Keratinocyte (primary cell): ENCODE measurements around the gene ERG. TPM values are rescaled to one million over a fixed set of nuclear protein-coding genes. Genes with fewer than 3 reads are reported as not detected.

Experiments used
- DNase-seq: peaks from one replicate; pipeline ENCODE4 v3.0.0-alpha.2; 2011; ENCODE audit warnings: low read depth, missing footprints, low spot score
- FAIRE-seq: peaks from 2 replicates; lab custom pipeline; 2011; peaks lifted over from hg19 to GRCh38; lab: Jason Lieb, UNC
- H2AFZ ChIP-seq: 2 replicates; pipeline ENCODE4 v1.6.0; 2012; ENCODE audit warnings: low read length, control low read depth, inconsistent platforms; ENCODE audit not compliant: control insufficient read depth
- H3K27ac ChIP-seq: 2 replicates; pipeline ENCODE4 v1.5.1; 2011; ENCODE audit warnings: low read length; ENCODE audit not compliant: control insufficient read depth, insufficient read depth
- H3K27me3 ChIP-seq: 3 replicates; pipeline ENCODE4 v1.6.0; 2011; ENCODE audit warnings: low read length; ENCODE audit not compliant: control insufficient read depth, insufficient read depth; ENCODE audit errors: extremely low read depth
- H3K36me3 ChIP-seq, 2 experiments: 2 replicates in 1 of 2; 3 replicates in 1 of 2; pipeline ENCODE4 v1.5.1; 2011; ENCODE audit warnings: low read length in 2 of 2, mild to moderate bottlenecking in 1 of 2; ENCODE audit not compliant: control insufficient read depth in 2 of 2, insufficient read depth in 2 of 2; ENCODE audit errors: extremely low read depth in 1 of 2
- H3K4me1 ChIP-seq: 3 replicates; pipeline ENCODE4 v1.5.1; 2011; ENCODE audit warnings: low read length; ENCODE audit not compliant: control insufficient read depth, insufficient read depth; ENCODE audit errors: extremely low read depth
- H3K4me2 ChIP-seq: 3 replicates; pipeline ENCODE4 v1.6.0; 2011; ENCODE audit warnings: low read depth, low read length; ENCODE audit not compliant: control insufficient read depth, insufficient read depth; ENCODE audit errors: extremely low read depth
- H3K4me3 ChIP-seq, 3 experiments: fragments of 200-600 bp in 1 of 3; sonication (generic) in 1 of 3; 2 replicates in 2 of 3; 3 replicates in 1 of 3; pipeline ENCODE4 v1.5.1; 2011 to 2016; ENCODE audit warnings: low read length in 3 of 3, mild to moderate bottlenecking in 3 of 3, control low read depth in 2 of 3, inconsistent platforms in 1 of 3, low read depth in 1 of 3, mixed read lengths in 1 of 3, mixed run types in 1 of 3, moderate library complexity in 1 of 3; ENCODE audit not compliant: control insufficient read depth in 2 of 3, insufficient read depth in 2 of 3; ENCODE audit errors: extremely low read depth in 1 of 3
- H3K79me2 ChIP-seq: 2 replicates; pipeline ENCODE4 v1.6.0; 2012; ENCODE audit warnings: low read length; ENCODE audit not compliant: control insufficient read depth, insufficient read depth
- H3K9ac ChIP-seq: 3 replicates; pipeline ENCODE4 v1.6.0; 2011; ENCODE audit warnings: low read length; ENCODE audit not compliant: control insufficient read depth, insufficient read depth; ENCODE audit errors: extremely low read depth
- H3K9me1 ChIP-seq: 3 replicates; pipeline ENCODE4 v1.6.0; 2011; ENCODE audit warnings: low read length; ENCODE audit not compliant: control insufficient read depth, insufficient read depth; ENCODE audit errors: extremely low read depth
- H3K9me3 ChIP-seq: 2 replicates; pipeline ENCODE4 v1.5.1; 2012; ENCODE audit warnings: low read depth, low read length; ENCODE audit not compliant: control insufficient read depth
- H4K20me1 ChIP-seq: 3 replicates; pipeline ENCODE4 v1.6.0; 2011; ENCODE audit warnings: low read length; ENCODE audit not compliant: control insufficient read depth, insufficient read depth; ENCODE audit errors: extremely low read depth
- EZH2 ChIP-seq: IDR thresholded peaks from one replicate; pipeline ENCODE4 v1.6.1; 2012; ENCODE audit warnings: inconsistent platforms, mild to moderate bottlenecking, low read length, moderate library complexity
- dilution Hi-C: fragments of 300-500 bp; cut with MboI; formaldehyde crosslinking; loops from one replicate; pipeline ENCODE4 v1.7.0; 2020; ENCODE audit warnings: low sequenced_read_pairs; ENCODE audit not compliant: extremely low pct_ligation_motif_present
- polyA plus RNA-seq, 5 experiments: library from polyadenylated mRNA; depleted of rRNA in 3 of 5; stranded (reverse) in 3 of 5; stranded (forward) in 1 of 5; unstranded in 1 of 5; fragments of >200 nt; gene quantifications; 1 replicate in 1 of 5; 2 replicates in 3 of 5; 3 replicates in 1 of 5; pipeline versions ENCODE4 v1.2.1 to v1.2.3, GENCODE V29; 2011 to 2012; ENCODE audit warnings: missing spikeins in 2 of 5, low read depth in 1 of 5, low replicate concordance in 1 of 5
- TF ChIP-seq, protein P1 (sequence below), 3 experiments: IDR thresholded peaks in 1 of 3; conservative IDR thresholded peaks in 1 of 3; optimal IDR thresholded peaks in 1 of 3; 2 replicates in 2 of 3; 3 replicates in 1 of 3; pipeline versions ENCODE3 to v1.5.1; 2011; ENCODE audit warnings: low read length in 3 of 3, mild to moderate bottlenecking in 3 of 3, moderate library complexity in 2 of 3, control low read depth in 1 of 3, inconsistent platforms in 1 of 3; ENCODE audit not compliant: insufficient read depth in 2 of 3; ENCODE audit errors: extremely low read depth in 1 of 3

The ERG gene
- polyA plus RNA-seq, 1 donor (not counting 4 experiments of a cell fraction or from before 2014, with no cell fraction given): 0.08 TPM

DNA sequence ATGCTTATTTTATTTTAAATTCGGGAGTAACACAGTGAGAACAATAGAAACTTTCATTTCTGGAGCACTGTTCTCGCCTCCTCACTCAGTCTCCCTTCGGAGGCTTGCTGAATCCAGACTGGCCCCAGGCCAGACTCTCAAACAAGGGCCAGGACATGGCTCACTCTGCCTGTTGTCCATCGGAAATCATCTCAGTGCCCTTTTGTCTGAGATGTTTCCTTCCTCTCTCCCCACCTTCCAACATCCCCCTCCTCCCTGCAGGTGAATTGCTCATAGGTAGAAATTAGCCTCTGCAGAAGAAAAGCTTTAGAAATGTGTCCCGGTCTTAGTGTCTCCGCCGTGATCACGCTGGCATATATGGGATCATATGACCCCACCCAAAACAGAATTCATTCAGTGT lies 55.2 kb downstream of the ERG start:
- no peak overlapping the region for H3K4me3 ChIP-seq
- peaks cover 6% of the 10 kb centered on the region for H3K4me1 ChIP-seq
- no peaks in the 10 kb centered on the region for H3K9me3 ChIP-seq
- no peaks in the 10 kb centered on the region for H3K36me3 ChIP-seq
- TF ChIP-seq EZH2: no peak
- TF ChIP-seq, protein P1, sequence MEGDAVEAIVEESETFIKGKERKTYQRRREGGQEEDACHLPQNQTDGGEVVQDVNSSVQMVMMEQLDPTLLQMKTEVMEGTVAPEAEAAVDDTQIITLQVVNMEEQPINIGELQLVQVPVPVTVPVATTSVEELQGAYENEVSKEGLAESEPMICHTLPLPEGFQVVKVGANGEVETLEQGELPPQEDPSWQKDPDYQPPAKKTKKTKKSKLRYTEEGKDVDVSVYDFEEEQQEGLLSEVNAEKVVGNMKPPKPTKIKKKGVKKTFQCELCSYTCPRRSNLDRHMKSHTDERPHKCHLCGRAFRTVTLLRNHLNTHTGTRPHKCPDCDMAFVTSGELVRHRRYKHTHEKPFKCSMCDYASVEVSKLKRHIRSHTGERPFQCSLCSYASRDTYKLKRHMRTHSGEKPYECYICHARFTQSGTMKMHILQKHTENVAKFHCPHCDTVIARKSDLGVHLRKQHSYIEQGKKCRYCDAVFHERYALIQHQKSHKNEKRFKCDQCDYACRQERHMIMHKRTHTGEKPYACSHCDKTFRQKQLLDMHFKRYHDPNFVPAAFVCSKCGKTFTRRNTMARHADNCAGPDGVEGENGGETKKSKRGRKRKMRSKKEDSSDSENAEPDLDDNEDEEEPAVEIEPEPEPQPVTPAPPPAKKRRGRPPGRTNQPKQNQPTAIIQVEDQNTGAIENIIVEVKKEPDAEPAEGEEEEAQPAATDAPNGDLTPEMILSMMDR (optimal IDR thresholded peaks at IDR 0.05 in 1 of 3, IDR thresholded peaks at IDR 0.05 in 1 of 3, conservative IDR thresholded peaks at IDR 0.05 in 1 of 3; ENCODE audit: extremely low read depth in 1 of 3, insufficient read depth in 2 of 3, low read length in 3 of 3): no peak
- H3K4me2 ChIP-seq: no peak overlapping the region
- no peak overlapping the region for H3K9ac ChIP-seq
- dilution Hi-C loops: no loop called here
- H3K9me1 ChIP-seq: no peaks in the 10 kb centered on the region
- H3K79me2 ChIP-seq: no peaks in the 10 kb centered on the region
- H3K27ac ChIP-seq: no peak overlapping the region
- no peaks in the 10 kb centered on the region for H3K27me3 ChIP-seq
- H2AFZ ChIP-seq: no peak overlapping the region
- H4K20me1 ChIP-seq: no peaks in the 10 kb centered on the region
- DNase-seq (no peak), FAIRE-seq (no peak)

DNA sequence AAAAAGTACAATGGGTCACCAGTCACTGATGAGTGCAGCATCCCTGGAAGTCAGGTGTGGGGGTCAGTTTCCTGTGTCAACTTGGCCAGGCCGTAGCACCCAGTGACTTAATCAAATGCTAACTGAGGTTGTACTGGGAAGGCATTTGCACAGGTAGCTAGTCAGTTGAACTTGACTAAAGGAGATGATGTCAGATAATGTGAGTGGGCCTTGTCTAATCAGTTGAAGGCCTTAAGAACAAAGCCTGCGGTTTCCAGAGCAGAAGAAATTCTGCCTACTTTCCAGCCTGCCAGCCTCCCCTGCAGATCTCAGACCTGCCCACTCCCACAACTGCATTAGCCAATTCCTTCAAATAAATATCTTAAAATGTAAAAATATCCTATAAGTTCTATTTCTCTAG lies 57.1 kb downstream of the ERG start:
- FAIRE-seq (no peak), DNase-seq (no peak)
- Histone ChIP-seq H3K79me2 (no peaks in the 10 kb centered on the region), H3K27me3 (no peaks in the 10 kb centered on the region), H2AFZ (no peak overlapping the region), H3K9me1 (no peaks in the 10 kb centered on the region), H3K9me3 (no peaks in the 10 kb centered on the region), H4K20me1 (no peaks in the 10 kb centered on the region), H3K27ac (no peak overlapping the region), H3K36me3 (no peaks in the 10 kb centered on the region), H3K4me1 (peaks cover 6% of the 10 kb centered on the region), H3K9ac (no peak overlapping the region), H3K4me3 (no peak overlapping the region), H3K4me2 (no peak overlapping the region)
- dilution Hi-C loops: no loop called here
- no peak for TF ChIP-seq EZH2
- TF ChIP-seq, protein P1 (optimal IDR thresholded peaks at IDR 0.05 in 1 of 3, IDR thresholded peaks at IDR 0.05 in 1 of 3, conservative IDR thresholded peaks at IDR 0.05 in 1 of 3; ENCODE audit: extremely low read depth in 1 of 3, insufficient read depth in 2 of 3, low read length in 3 of 3): no peak
